ENCODE results near the gene CYB5B.

Gene CYB5B

DNA sequence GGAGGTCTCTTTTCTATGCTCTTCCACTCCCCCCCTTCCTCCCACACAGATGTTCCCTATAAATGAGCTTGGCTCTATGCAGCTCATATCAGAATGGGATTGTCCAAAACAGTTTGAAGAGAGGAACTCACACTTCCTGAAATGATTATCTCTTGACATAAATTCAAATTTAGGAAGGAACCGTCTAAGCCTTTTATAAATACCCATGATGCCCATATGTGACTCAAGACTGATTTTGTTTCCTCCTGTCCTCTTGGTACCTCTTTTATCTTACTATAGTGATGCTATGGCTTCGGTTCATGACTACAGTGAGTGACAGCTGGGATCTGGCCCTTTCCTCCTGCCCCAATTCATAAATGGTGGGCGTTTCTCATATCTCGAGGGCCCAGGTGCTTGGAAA, 22.0 kb upstream of the CYB5B start:
- Mint-ChIP-seq H3K4me3 (no peak overlapping the region), H3K9me3 (no peaks in the 10 kb centered on the region)

DNA sequence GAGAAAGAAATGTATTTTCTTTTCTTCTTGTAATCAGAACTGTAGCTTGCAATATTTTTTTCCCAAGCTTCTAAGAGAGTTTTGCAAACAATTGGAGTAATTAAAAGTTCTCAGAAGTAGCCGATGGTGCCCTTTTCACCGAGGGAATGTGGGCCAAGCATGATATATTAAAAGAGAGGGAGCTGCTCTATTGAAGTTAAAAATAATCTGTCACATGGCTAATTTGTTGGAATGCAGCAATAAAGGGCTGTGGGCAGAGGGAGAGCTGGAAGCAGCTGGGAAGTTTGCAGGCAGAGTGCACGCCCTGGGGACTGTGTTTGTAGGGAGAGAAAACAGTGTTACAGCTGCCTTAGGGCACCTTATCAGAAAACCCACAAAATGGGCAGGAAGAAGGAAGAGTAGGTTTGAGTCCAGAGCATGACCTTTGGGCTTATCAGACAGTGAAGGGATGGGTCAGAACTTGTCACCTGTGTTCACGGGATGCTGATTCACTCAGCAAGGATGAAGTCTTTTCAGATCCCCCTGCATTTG, 20.1 kb upstream of the CYB5B start:
- Mint-ChIP-seq H3K27ac (no peak overlapping the region), H3K4me3 (no peak overlapping the region), H3K27me3 (no peaks in the 10 kb centered on the region), H3K4me1 (ENCODE audit: low read depth) (peaks cover 16% of the 10 kb centered on the region), H3K36me3 (ENCODE audit: low read depth) (no peaks in the 10 kb centered on the region), H3K9me3 (no peaks in the 10 kb centered on the region)

More for the DNA sequence above, 22.0 kb upstream of the CYB5B start:
- Mint-ChIP-seq H3K27me3 (no peaks in the 10 kb centered on the region), H3K36me3 (ENCODE audit: low read depth) (no peaks in the 10 kb centered on the region), H3K27ac (no peak overlapping the region), H3K4me1 (ENCODE audit: low read depth) (peaks cover 30% of the 10 kb centered on the region)

DNA sequence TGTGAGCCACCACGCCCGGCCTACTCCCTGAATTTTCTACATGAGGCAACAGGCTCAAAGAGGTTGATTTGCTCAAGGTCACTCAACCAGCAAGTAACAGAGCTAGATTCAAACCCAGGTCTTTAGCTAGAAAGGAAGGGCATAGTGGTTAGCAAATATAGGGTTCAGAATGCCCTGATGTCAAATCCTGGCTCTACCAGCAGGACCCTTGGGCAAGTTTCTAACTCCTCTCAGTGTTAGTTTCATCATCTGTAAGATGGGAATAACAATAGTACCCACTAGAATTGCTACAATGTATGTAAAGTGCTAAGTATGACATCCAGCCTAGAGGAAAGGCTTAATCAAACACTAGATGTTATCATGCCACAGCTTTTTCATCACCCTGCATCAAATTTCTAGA, 19.1 kb upstream of the CYB5B start:
- no peaks in the 10 kb centered on the region for H3K27me3 Mint-ChIP-seq
- H3K27ac Mint-ChIP-seq: no peak overlapping the region
- H3K36me3 Mint-ChIP-seq (ENCODE audit: low read depth): no peaks in the 10 kb centered on the region
- H3K4me3 Mint-ChIP-seq: no peak overlapping the region
- no peaks in the 10 kb centered on the region for H3K9me3 Mint-ChIP-seq
- H3K4me1 Mint-ChIP-seq (ENCODE audit: low read depth): peaks cover 14% of the 10 kb centered on the region

DNA sequence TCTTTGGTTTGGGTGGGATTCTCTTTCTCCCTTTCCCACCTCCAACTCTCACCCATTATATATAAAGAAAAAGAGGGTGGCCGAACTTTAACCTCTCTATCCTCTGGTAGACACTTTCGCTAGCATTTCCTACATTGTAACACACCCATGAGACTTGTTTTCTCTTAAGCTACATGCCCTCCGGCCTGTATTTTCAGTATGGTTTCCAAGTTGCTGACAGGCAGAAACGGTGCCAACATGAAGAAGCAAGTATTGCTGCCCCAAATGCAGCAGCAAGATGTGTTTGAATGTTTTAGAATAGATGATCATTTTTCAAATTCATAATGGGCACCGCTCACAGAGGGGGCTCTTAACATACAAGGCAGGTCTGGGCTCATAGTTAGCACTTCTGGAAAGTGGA, 18.7 kb upstream of the CYB5B start:
- no peak overlapping the region for H3K27ac Mint-ChIP-seq
- H3K27me3 Mint-ChIP-seq: no peaks in the 10 kb centered on the region
- no peaks in the 10 kb centered on the region for H3K36me3 Mint-ChIP-seq (ENCODE audit: low read depth)
- H3K4me1 Mint-ChIP-seq (ENCODE audit: low read depth): peaks cover 19% of the 10 kb centered on the region
- no peak overlapping the region for H3K4me3 Mint-ChIP-seq
- H3K9me3 Mint-ChIP-seq: no peaks in the 10 kb centered on the region

DNA sequence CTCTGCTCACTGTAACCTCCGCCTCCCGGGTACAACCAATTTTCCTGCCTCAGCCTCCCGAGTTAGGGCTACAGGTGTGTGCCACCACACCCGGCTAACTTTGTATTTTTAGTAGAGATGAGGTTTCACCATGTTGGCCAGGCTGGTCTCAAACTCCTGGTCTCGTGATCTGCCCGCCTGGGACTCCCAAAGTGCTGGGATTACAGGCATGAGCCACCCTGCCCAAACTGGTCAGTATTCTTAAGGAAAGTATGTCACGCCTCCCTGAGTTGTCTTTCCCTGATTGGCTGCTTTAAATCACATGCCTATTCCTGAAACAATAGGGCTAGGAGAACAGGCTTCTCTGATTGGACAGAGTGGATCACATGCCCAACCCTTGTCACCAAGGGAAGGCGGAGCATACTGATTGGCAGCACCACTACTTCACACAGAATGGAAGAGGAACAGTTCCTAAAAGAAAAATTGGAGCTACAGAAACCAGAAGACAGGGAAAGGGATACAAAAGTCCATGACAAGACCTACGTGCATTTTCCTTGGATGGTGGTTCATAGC, 17.6 kb upstream of the CYB5B start:
- H3K9me3 Mint-ChIP-seq: no peaks in the 10 kb centered on the region
- no peak overlapping the region for H3K27ac Mint-ChIP-seq

DNA sequence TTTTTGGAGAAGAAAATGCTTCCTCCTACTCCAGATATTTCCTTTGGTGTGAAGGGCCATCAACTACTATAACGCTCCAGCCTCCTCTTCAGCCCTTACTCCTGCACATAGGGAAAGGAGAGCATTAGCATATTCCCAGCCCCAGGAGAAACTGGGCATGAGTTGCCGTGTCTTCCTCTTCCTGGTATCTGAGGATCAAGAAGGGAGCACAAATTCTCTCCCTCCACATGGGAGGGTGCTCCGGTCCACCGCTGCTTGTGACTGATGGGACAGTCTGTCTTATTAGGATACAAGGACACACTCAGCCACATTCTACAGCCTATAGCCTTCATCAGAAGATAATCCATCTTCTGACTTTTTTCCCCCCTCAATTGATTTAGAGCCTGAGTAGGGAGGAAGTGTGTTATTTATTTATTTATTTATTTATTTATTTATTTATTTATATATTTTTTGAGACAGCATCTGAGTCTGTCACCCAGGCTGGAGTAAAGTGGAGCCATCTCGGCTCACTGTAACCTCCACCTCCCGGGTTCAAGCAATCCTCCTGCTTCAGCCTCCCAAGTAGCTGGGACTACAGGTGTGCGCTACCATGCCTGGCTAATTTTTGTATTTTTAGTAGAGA, 16.6 kb upstream of the CYB5B start:
- H3K27ac Mint-ChIP-seq: no peak overlapping the region
- H3K27me3 Mint-ChIP-seq: no peaks in the 10 kb centered on the region
- H3K36me3 Mint-ChIP-seq (ENCODE audit: low read depth): no peaks in the 10 kb centered on the region
- no peak overlapping the region for H3K4me3 Mint-ChIP-seq
- H3K4me1 Mint-ChIP-seq (ENCODE audit: low read depth): peaks cover 24% of the 10 kb centered on the region
- no peaks in the 10 kb centered on the region for H3K9me3 Mint-ChIP-seq

More for the DNA sequence above, 17.6 kb upstream of the CYB5B start:
- Mint-ChIP-seq H3K4me1 (ENCODE audit: low read depth) (peaks cover 30% of the 10 kb centered on the region), H3K27me3 (no peaks in the 10 kb centered on the region), H3K4me3 (no peak overlapping the region), H3K36me3 (ENCODE audit: low read depth) (no peaks in the 10 kb centered on the region)

DNA sequence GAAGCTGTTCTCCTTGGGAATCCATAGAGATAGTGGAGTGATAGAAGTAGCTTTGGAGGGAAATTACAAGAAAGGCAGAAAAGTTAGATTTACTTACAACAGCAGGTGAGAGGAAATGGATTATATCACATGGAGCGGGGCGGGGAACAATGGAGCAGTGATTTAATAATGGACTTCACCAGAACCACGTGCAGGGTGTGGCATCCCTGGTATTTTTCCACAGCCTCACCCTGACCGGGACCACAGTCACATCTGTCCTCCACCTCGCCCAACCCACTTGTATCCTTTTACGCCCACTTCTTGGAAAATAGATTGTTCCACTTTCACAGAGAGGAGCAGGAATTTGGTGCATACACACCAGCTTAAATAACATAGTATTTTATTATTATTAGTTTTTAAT, 15.9 kb upstream of the CYB5B start:
- Mint-ChIP-seq H3K4me1 (ENCODE audit: low read depth) (peaks cover 24% of the 10 kb centered on the region), H3K36me3 (ENCODE audit: low read depth) (no peaks in the 10 kb centered on the region), H3K27ac (no peak overlapping the region), H3K9me3 (no peaks in the 10 kb centered on the region), H3K27me3 (no peaks in the 10 kb centered on the region), H3K4me3 (no peak overlapping the region)

DNA sequence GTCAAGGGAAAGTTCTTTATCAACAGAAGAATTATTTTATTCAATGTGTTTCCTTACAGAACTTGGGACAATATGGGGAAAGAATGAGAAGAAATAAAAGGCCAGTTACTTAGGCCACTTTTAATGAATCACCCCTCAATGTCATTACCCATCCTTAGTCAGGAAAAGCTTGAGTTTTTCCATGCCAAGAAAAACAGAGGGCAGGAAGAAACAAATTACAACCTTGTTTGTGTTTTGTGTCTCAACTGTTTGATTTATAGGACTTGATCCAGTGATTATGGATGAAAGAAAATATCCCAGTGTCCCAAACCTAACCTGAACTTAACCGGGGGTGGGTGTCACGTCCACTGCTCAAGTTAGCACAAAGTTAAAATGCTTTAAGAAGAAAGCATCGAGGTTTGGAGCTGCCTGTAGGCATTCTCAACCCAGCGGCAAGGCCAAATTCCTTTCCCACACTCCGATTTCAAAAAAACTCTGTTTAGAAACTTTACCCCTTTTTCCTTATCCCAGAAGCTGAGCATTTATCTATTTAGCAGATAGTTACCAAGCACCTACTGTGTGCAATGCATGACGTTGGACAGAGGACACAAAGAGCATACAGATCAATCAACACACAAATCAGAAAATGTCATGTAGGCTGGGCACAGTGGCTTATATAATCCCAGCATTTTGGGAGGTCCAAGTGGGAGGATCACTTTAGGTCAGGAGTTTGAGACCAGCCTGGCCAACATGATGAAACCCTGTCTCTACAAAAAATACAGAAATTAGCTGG, 14.0 kb upstream of the CYB5B start:
- no peaks in the 10 kb centered on the region for H3K9me3 Mint-ChIP-seq
- no peaks in the 10 kb centered on the region for H3K27me3 Mint-ChIP-seq
- peaks cover 20% of the 10 kb centered on the region for H3K4me1 Mint-ChIP-seq (ENCODE audit: low read depth)
- H3K27ac Mint-ChIP-seq: no peak overlapping the region
- H3K36me3 Mint-ChIP-seq (ENCODE audit: low read depth): no peaks in the 10 kb centered on the region
- H3K4me3 Mint-ChIP-seq: no peak overlapping the region

DNA sequence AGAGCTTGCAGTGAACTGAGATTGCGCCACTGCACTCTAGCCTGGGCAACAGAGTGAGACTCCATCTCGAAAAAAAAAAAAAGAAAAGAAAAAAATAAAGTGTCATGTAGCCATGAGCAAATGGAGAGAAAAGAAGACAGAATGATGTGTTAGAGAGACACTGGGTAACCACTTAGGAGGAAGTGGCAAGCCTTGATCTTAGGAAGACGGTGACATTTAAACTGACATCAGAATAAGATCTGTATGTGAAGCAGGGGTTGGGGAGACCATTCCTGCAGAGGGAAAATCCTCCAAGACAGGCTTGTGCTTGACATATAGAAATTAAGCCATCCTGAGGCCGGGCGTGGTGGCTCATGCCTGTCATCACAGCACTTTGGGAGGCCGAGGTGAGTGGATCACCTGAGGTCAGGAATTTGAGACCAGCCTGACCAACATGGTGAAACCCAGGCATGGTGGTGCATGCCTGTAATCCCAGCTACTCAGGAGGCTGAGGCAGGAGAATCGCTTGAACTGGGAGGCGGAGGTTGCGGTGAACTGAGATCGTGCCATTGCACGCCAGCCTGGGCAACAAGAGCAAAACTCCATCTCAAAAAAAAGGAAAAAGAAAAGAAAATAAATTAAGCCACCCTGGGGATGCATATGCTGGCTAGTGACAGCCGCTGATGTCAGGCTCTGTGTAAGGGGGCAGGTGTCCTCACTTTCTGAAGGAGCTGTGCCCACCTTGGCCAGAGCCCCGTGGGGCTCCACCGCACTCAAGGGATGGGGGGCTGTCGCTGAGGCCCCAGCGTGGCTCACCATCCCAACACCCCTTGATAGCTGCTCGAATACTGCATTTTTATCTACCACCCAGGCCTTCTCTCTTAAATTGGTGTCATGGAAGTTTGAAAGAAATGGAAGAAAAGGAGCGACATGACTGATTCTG, 13.1 kb upstream of the CYB5B start:
- Mint-ChIP-seq H3K27ac (no peak overlapping the region), H3K36me3 (ENCODE audit: low read depth) (no peaks in the 10 kb centered on the region), H3K27me3 (no peaks in the 10 kb centered on the region), H3K9me3 (no peaks in the 10 kb centered on the region), H3K4me1 (ENCODE audit: low read depth) (peaks cover 20% of the 10 kb centered on the region), H3K4me3 (no peak overlapping the region)

DNA sequence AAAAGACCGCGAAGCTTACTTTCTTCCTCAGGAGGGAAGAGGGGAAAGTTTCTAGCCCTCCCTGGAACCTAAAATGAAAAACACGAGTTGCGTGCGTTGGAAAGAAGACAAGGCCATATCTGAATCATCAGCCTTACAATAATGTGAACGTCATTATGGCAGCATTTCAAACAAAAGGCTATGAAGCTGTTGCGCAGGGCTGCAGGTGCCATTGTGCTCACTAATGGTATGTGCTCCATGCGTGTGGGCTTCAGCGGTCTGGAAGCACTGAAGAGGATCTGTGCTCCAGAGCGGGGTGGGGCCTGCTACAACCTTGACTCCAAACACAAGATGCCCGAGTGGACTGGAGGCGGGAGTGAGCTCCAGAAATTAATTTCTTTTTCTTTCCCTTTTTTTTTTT, 12.1 kb upstream of the CYB5B start:
- H3K36me3 Mint-ChIP-seq (ENCODE audit: low read depth): no peaks in the 10 kb centered on the region
- peaks cover 20% of the 10 kb centered on the region for H3K4me1 Mint-ChIP-seq (ENCODE audit: low read depth)
- no peaks in the 10 kb centered on the region for H3K9me3 Mint-ChIP-seq
- H3K4me3 Mint-ChIP-seq: no peak overlapping the region
- H3K27ac Mint-ChIP-seq: no peak overlapping the region
- H3K27me3 Mint-ChIP-seq: no peaks in the 10 kb centered on the region

DNA sequence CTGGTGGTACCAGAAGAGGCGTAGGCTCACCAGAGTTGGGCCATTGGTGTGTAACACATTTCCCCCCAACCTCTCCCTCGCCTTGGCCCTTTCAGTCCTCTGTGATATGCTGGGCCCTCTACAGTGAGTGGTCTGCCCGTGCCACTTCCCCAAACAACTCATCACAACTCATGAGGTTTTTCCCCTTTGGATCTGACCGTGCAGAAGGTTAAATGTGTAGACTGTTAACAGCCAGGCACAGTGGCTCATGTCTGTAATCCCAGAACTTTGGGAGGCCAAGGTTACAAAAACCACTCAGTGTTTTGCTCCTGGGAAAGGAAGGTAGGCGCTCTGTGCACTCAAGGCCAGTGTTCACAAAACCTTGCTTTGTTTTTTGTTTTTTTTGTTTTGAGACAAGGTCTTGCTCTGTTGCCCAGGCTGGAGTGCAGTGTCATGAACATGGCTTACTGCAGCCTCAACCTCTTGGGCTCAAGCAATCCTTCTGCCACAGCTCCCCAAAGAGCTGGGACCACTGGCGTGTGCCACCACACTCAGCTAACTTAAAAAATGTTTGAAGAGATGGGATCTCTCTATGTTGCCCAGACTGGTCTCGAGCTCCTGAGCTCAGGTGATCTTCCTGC, 11.3 kb upstream of the CYB5B start:
- Mint-ChIP-seq H3K27me3 (no peaks in the 10 kb centered on the region), H3K4me3 (no peak overlapping the region), H3K4me1 (ENCODE audit: low read depth) (peaks cover 20% of the 10 kb centered on the region), H3K36me3 (ENCODE audit: low read depth) (no peaks in the 10 kb centered on the region), H3K9me3 (no peaks in the 10 kb centered on the region), H3K27ac (no peak overlapping the region)

DNA sequence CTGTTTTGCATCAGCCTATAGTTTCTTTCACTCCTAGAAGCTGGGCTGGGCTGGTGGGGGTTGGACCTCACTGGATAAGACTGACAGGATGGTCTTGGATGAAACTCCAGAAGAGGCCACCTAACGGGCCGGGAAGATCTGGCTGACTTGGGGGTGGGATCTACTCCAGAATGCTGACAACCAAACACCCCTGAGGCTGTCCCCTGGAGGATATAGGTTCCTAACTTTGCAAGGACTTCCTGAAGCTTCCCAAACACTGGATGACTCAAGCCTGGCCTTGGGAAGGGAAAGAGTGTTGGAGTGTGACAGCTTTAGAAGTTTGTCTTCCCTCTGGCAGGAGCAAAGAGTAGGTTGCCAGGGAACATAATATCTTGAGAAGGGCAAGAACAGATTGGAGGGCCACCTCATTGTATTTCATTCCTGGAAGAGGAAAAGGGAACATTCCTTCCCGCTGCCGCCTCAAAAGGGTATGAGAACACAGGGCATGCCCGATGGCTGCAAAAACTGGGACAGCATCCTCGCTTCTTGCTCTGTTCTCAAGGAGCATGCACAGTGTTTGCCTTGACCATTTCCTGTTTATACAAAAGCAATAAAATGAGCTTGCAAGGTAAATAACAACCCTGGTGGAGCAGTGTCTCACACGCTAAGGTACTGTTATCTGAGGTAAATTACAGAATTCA, 6.8 kb upstream of the CYB5B start:
- no peaks in the 10 kb centered on the region for H3K9me3 Mint-ChIP-seq
- no peaks in the 10 kb centered on the region for H3K36me3 Mint-ChIP-seq (ENCODE audit: low read depth)
- no peak overlapping the region for H3K4me3 Mint-ChIP-seq
- H3K27ac Mint-ChIP-seq: no peak overlapping the region
- H3K4me1 Mint-ChIP-seq (ENCODE audit: low read depth): peaks cover under 1% of the 10 kb centered on the region
- H3K27me3 Mint-ChIP-seq: no peaks in the 10 kb centered on the region

DNA sequence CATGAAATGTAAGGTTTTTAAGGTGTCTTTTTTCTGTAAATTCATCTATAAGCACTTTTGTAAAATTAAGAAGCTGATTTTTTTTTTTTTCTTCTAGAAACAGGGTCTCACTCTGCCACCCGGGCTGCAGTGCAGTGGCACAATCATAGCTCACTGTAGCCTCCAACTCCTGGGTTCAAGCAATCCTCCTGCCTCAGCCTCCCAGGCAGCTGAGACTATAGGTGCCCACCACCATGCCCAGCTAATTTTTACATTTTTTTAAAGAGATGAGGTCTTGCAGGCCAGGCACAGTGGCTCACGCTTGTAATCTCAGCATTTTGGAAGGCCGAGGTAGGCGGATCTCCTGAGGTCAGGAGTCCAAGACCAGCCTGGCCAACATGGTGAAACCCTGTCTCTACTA, 4.5 kb upstream of the CYB5B start:
- Mint-ChIP-seq H3K9me3 (peaks cover 4% of the 10 kb centered on the region), H3K4me3 (no peak overlapping the region), H3K36me3 (ENCODE audit: low read depth) (no peaks in the 10 kb centered on the region), H3K4me1 (ENCODE audit: low read depth) (peaks cover 17% of the 10 kb centered on the region), H3K27me3 (no peaks in the 10 kb centered on the region), H3K27ac (no peak overlapping the region)

DNA sequence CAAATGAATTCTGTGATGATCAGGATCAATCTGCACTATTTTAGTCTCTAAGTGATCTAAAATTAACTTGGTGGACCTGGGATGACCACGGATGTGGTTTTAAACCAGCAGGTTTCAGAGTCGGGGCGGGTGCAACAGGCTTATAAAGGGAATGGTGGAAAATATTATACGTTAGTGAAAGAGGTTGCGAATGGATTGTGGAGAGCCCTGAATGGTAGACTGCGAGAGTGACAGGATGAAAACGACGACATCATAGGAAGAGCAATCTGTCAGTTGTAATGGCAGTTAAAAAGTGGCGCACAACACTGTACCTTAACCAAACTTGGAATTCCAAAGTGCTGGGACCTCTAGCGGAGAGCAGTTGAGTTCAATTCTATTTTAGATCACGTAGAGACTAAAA, 1.2 kb upstream of the CYB5B start:
- peak overlapping the region; percentile 96 for H3K4me3 Mint-ChIP-seq
- peaks cover 20% of the 10 kb centered on the region for H3K36me3 Mint-ChIP-seq (ENCODE audit: low read depth)
- peaks cover 4% of the 10 kb centered on the region for H3K9me3 Mint-ChIP-seq
- H3K27ac Mint-ChIP-seq: peak overlapping the region; percentile 49
- H3K27me3 Mint-ChIP-seq: no peaks in the 10 kb centered on the region
- peaks cover 38% of the 10 kb centered on the region for H3K4me1 Mint-ChIP-seq (ENCODE audit: low read depth)

Data from stimulated activated naive CD8-positive, alpha-beta T cell treated with anti-CD3 and anti-CD28 coated beads, Interleukin-15, Interleukin-2, amounts not matched to agents 100 ng/mL and 50 ng/mL, for 24 hours (primary cell).